Neural cell (in vitro differentiated cells): ENCODE measurements around the gene IQCN. TPM values are rescaled to one million over a fixed set of nuclear protein-coding genes. Genes with fewer than 3 reads are reported as not detected.

Experiments
- H2AFZ ChIP-seq: fragments of 200-600, 300-800 bp; sonication (generic), shearing (Covaris generic); 2 replicates; pipeline ENCODE4 v1.6.0; 2014; ENCODE audit warnings: low read depth, mild to moderate bottlenecking, antibody characterized with exemption, low read length, moderate library complexity
- H3F3A ChIP-seq: fragments of 200-600 bp; shearing (Covaris generic); 2 replicates; pipeline ENCODE4 v1.6.1; 2016; ENCODE audit warnings: mild to moderate bottlenecking, moderate library complexity, mixed read lengths, antibody characterized with exemption, low read length; ENCODE audit not compliant: insufficient read depth, poor library complexity, severe bottlenecking
- H3K27ac ChIP-seq: fragments of 200-600, 300-800 bp; sonication (generic), shearing (Covaris generic); 2 replicates; pipeline ENCODE4 v1.5.1; 2014; ENCODE audit warnings: mild to moderate bottlenecking, low read length, moderate library complexity
- H3K27me3 ChIP-seq: fragments of 300-800, 200-600 bp; sonication (generic), shearing (Covaris generic); 2 replicates; pipeline ENCODE4 v1.6.0; 2014; ENCODE audit warnings: mild to moderate bottlenecking, low read depth, low read length, moderate library complexity; ENCODE audit not compliant: insufficient read depth
- H3K36me3 ChIP-seq: fragments of 300-800, 200-600 bp; sonication (generic), shearing (Covaris generic); 2 replicates; pipeline ENCODE4 v1.5.1; 2014; ENCODE audit warnings: mild to moderate bottlenecking, antibody characterized with exemption, low read length, moderate library complexity; ENCODE audit not compliant: insufficient read depth
- H3K4me2 ChIP-seq: fragments of 300-800, 200-600 bp; sonication (generic), shearing (Covaris generic); 2 replicates; pipeline ENCODE4 v1.6.0; 2014; ENCODE audit warnings: mild to moderate bottlenecking, low read length
- H3K4me3 ChIP-seq: fragments of 300-800, 200-600 bp; sonication (generic), shearing (Covaris generic); 2 replicates; pipeline ENCODE4 v1.5.1; 2014; ENCODE audit warnings: mild to moderate bottlenecking, low read length, moderate library complexity
- H3K79me2 ChIP-seq: fragments of 200-600 bp; shearing (Covaris generic); replicated peaks from 2 replicates; pipeline ENCODE4 v1.6.0; 2014; ENCODE audit warnings: mild to moderate bottlenecking, low read length, moderate library complexity; ENCODE audit not compliant: insufficient read depth
- H3K9ac ChIP-seq: fragments of 300-800, 200-600 bp; sonication (generic), shearing (Covaris generic); 2 replicates; pipeline ENCODE4 v1.6.1; 2016; ENCODE audit warnings: mild to moderate bottlenecking, low read length, mixed read lengths
- H3K9me2 ChIP-seq: fragments of 200-600 bp; shearing (Covaris generic); 2 replicates; pipeline ENCODE4 v1.6.1; 2016; ENCODE audit warnings: mild to moderate bottlenecking, low read length, mixed read lengths; ENCODE audit not compliant: insufficient read depth
- H3K9me3 ChIP-seq: fragments of 200-600, 300-800 bp; sonication (generic), shearing (Covaris generic); 2 replicates; pipeline ENCODE4 v1.6.1; 2016; ENCODE audit warnings: mild to moderate bottlenecking, mixed run types, low read length, moderate library complexity, mixed read lengths
- H4K20me1 ChIP-seq: fragments of 200-600 bp; shearing (Covaris generic); 2 replicates; pipeline ENCODE4 v1.6.1; 2016; ENCODE audit warnings: mild to moderate bottlenecking, mixed run types; ENCODE audit not compliant: insufficient read depth
- CTCF ChIP-seq: fragments of 450-650 bp; IDR thresholded peaks from 2 replicates; pipeline ENCODE4 v1.5.1; 2014; ENCODE audit warnings: antibody characterized with exemption, mild to moderate bottlenecking, moderate library complexity; ENCODE audit not compliant: poor library complexity, severe bottlenecking
- EP300 ChIP-seq: fragments of 450-650 bp; conservative IDR thresholded peaks from 2 replicates; pipeline ENCODE4 v1.6.1; 2014; ENCODE audit warnings: antibody characterized with exemption, mild to moderate bottlenecking, moderate library complexity; ENCODE audit not compliant: poor library complexity, severe bottlenecking
- EZH2 ChIP-seq: fragments of 200-600, 300-800 bp; shearing (Covaris generic), sonication (generic); IDR thresholded peaks from 2 replicates; pipeline ENCODE4 v1.6.1; 2014; ENCODE audit warnings: antibody characterized with exemption, low read length, borderline replicate concordance, mild to moderate bottlenecking; ENCODE audit not compliant: insufficient read depth, poor library complexity, severe bottlenecking
- MXI1 ChIP-seq: fragments of 450-650 bp; conservative IDR thresholded peaks from 2 replicates; pipeline ENCODE4 v1.6.1; 2014; ENCODE audit warnings: antibody characterized with exemption, mild to moderate bottlenecking; ENCODE audit not compliant: poor library complexity, severe bottlenecking
- POLR2AphosphoS5 ChIP-seq: IDR thresholded peaks from 2 replicates; pipeline ENCODE4 v1.6.1; 2012
- RAD21 ChIP-seq: fragments of 450-650 bp; conservative IDR thresholded peaks from 2 replicates; pipeline ENCODE4 v1.6.1; 2014; ENCODE audit warnings: antibody characterized with exemption, mild to moderate bottlenecking, moderate library complexity
- REST ChIP-seq: IDR thresholded peaks from 2 replicates; pipeline ENCODE4 v1.6.1; 2012; ENCODE audit warnings: borderline replicate concordance
- SMC3 ChIP-seq: fragments of 450-650 bp; conservative IDR thresholded peaks from 2 replicates; pipeline ENCODE4 v1.6.1; 2014; ENCODE audit warnings: antibody characterized with exemption, mild to moderate bottlenecking, moderate library complexity; ENCODE audit not compliant: poor library complexity
- TAF1 ChIP-seq: IDR thresholded peaks from 2 replicates; pipeline ENCODE4 v1.6.1; 2012; ENCODE audit warnings: low read depth
- polyA plus RNA-seq: library from polyadenylated mRNA; depleted of rRNA; stranded (reverse); fragments of >200 nt; gene quantifications from 2 replicates; pipeline ENCODE4 v1.2.3, GENCODE V29; 2014

The IQCN gene
- polyA plus RNA-seq, 1 donor from 2014 or later, result 2.5 TPM

DNA sequence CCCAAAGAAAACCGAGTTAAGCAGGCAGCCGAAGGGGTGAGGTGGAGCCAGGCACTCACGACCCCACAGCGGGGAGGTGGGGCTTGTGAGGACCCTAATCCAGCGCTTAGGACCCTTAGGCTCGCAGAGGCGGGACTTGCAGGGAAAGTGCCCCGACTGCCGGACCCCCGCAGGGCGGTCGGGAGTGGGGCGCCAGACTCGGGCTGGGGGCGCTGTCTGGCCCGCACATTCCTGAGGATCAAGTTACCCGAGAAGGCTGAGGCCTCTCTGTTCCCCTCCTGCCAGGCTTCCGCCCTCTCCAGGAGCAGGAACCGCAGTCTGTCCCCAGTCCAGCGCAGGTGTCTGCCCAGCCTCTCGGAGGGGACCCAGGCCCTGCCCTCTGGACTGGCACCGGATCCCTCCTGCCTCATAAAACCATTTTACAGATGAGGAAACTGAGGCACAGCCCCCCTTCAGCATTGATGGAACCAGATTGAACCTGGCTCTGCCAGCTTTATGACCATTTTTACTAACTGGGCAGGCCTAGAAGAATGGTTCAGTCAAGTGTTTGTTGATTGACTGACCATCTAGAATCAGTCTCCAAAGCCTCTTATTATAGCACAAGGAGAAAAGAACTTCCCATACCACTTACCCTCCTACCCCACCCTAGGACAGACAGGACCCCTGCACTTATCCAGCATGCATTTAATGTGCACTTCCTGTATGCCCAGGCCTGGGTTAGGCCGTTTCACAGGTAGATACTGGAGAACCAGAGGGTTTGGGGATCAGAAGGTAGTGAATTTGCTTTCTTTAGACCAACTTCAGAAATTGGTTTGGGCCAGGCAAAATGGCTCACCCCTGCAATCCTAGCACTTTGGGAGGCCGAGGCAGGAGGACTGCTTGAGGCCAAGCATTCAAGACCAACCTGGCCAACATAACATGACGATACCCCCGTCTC, 13.9 kb upstream of the IQCN start:
- Histone ChIP-seq H3K36me3 (no peaks in the 10 kb centered on the region), H3K4me2 (no peak overlapping the region), H3F3A (no peaks in the 10 kb centered on the region), H2AFZ (no peak overlapping the region), H3K79me2 (no peaks in the 10 kb centered on the region), H3K9me3 (no peaks in the 10 kb centered on the region), H4K20me1 (no peaks in the 10 kb centered on the region), H3K9me2 (no peaks in the 10 kb centered on the region), H3K27ac (no peak overlapping the region), H3K27me3 (no peaks in the 10 kb centered on the region), H3K4me3 (no peak overlapping the region), H3K9ac (no peak overlapping the region)
- TF ChIP-seq REST (no peak), POLR2AphosphoS5 (no peak), EP300 (no peak), EZH2 (no peak), CTCF (no peak)

GRCh38 chr19:18286973-18287635, 12.9 kb upstream of the IQCN start:
- Histone ChIP-seq H3K4me2 (no peak overlapping the region), H3K9me2 (no peaks in the 10 kb centered on the region), H3K9me3 (no peaks in the 10 kb centered on the region), H3F3A (peaks cover 5% of the 10 kb centered on the region), H4K20me1 (no peaks in the 10 kb centered on the region), H3K9ac (no peak overlapping the region), H3K27me3 (no peaks in the 10 kb centered on the region), H3K79me2 (peaks cover 3% of the 10 kb centered on the region), H2AFZ (no peak overlapping the region), H3K27ac (no peak overlapping the region), H3K4me3 (no peak overlapping the region), H3K36me3 (no peaks in the 10 kb centered on the region)
- no peak for TF ChIP-seq SMC3
- TF ChIP-seq RAD21, result no peak
- TF ChIP-seq REST, result no peak
- TF ChIP-seq TAF1, result no peak
- no peak for TF ChIP-seq MXI1
